H1 (cell line): ENCODE measurements around the gene RABEP2. TPM values are rescaled to one million over a fixed set of nuclear protein-coding genes. Genes with fewer than 3 reads are reported as not detected.

Source experiments
- CTCF ChIA-PET: fragments of 300-600 bp; sonication (Branson Sonifier 250); formaldehyde crosslinking; loops from one replicate; lab custom pipeline; 2021; ENCODE audit not compliant: partially characterized antibody; lab: Charles Lee
- POLR2A ChIA-PET: fragments of 300-600 bp; sonication (Branson Sonifier 250); formaldehyde crosslinking; loops from one replicate; lab custom pipeline; 2021; ENCODE audit warnings: inconsistent platforms; ENCODE audit not compliant: partially characterized antibody; lab: Charles Lee
- DNase-seq, 2 experiments: peaks; one replicate each; pipeline versions ENCODE4 v3.0.0 to v3.0.0-alpha.2; 2010 to 2022; ENCODE audit warnings: low spot score in 2 of 2, low read depth in 1 of 2, mixed read lengths in 1 of 2
- FAIRE-seq: peaks from 2 replicates; lab custom pipeline; 2011; peaks lifted over from hg19 to GRCh38; lab: Jason Lieb, UNC
- H2AFZ ChIP-seq: 2 replicates; pipeline ENCODE4 v1.8.1; 2012; ENCODE audit warnings: low read length, inconsistent platforms
- H2AK5ac ChIP-seq: 2 replicates; pipeline ENCODE4 v1.6.1; 2013; ENCODE audit warnings: low read depth, low read length
- H2BK120ac ChIP-seq: replicated peaks from 2 replicates; pipeline ENCODE3; 2013; ENCODE audit warnings: low read depth, low read length, inconsistent platforms
- H2BK12ac ChIP-seq: 2 replicates; pipeline ENCODE4 v1.6.1; 2013; ENCODE audit warnings: low read depth, low read length
- H2BK15ac ChIP-seq: 2 replicates; pipeline ENCODE4 v1.6.1; 2013; ENCODE audit warnings: low read length
- H2BK20ac ChIP-seq: 2 replicates; pipeline ENCODE4 v1.6.1; 2013; ENCODE audit warnings: low read length
- H2BK5ac ChIP-seq: 2 replicates; pipeline ENCODE4 v1.6.1; 2013; ENCODE audit warnings: low read depth, low read length
- H3K14ac ChIP-seq: 2 replicates; pipeline ENCODE4 v1.6.1; 2013; ENCODE audit warnings: inconsistent platforms; ENCODE audit not compliant: insufficient read length
- H3K18ac ChIP-seq: 2 replicates; pipeline ENCODE4 v1.6.1; 2013; ENCODE audit warnings: low read length; ENCODE audit errors: extremely low read depth
- H3K23ac ChIP-seq: 2 replicates; pipeline ENCODE4 v1.6.1; 2013; ENCODE audit warnings: inconsistent platforms; ENCODE audit not compliant: insufficient read length
- H3K23me2 ChIP-seq: 2 replicates; pipeline ENCODE4 v1.6.1; 2013; ENCODE audit warnings: low read depth, low read length
- H3K27ac ChIP-seq: 2 replicates; pipeline ENCODE4 v1.6.1; 2011; ENCODE audit warnings: low read depth, low read length, inconsistent platforms
- H3K27me3 ChIP-seq, 4 experiments: replicated peaks in 1 of 4; 1 replicate in 1 of 4; 2 replicates in 3 of 4; pipeline versions ENCODE4 v1.6.1 to v1.8.1; 2011 to 2013; ENCODE audit warnings: low read length in 3 of 4, mild to moderate bottlenecking in 3 of 4, inconsistent platforms in 2 of 4, mixed read lengths in 2 of 4, moderate library complexity in 1 of 4; ENCODE audit not compliant: control insufficient read depth in 3 of 4, insufficient read depth in 3 of 4; ENCODE audit errors: extremely low read depth in 1 of 4
- H3K36me3 ChIP-seq, 4 experiments: 2 replicates each; pipeline versions ENCODE4 v1.6.1 to v1.8.1; 2011 to 2013; ENCODE audit warnings: mild to moderate bottlenecking in 4 of 4, low read length in 3 of 4, moderate library complexity in 2 of 4, control low read depth in 1 of 4, inconsistent platforms in 1 of 4; ENCODE audit not compliant: insufficient read depth in 4 of 4, control insufficient read depth in 2 of 4
- H3K4ac ChIP-seq: replicated peaks from 2 replicates; pipeline ENCODE3; 2013; ENCODE audit warnings: low read length, low read depth, mixed read lengths, inconsistent platforms; ENCODE audit not compliant: insufficient read length
- H3K4me1 ChIP-seq, 4 experiments: replicated peaks in 1 of 4; 1 replicate in 1 of 4; 2 replicates in 3 of 4; pipeline versions ENCODE4 v1.6.1 to v1.8.1; 2011 to 2013; ENCODE audit warnings: low read length in 3 of 4, inconsistent platforms in 2 of 4, mixed read lengths in 1 of 4; ENCODE audit not compliant: insufficient read depth in 4 of 4, control insufficient read depth in 3 of 4
- H3K4me2 ChIP-seq, 2 experiments: 2 replicates each; pipeline versions ENCODE4 v1.6.1 to v1.8.1; 2011 to 2013; ENCODE audit warnings: low read depth in 2 of 2, low read length in 2 of 2, control low read depth in 1 of 2, inconsistent platforms in 1 of 2, mild to moderate bottlenecking in 1 of 2; ENCODE audit not compliant: insufficient read depth in 1 of 2
- H3K4me3 ChIP-seq, 4 experiments: fragments of 200-600, 300-600 bp in 1 of 4; sonication (generic), shearing (Covaris generic), sonication (Bioruptor Twin) in 1 of 4; 2 replicates each; pipeline versions ENCODE4 v1.5.1 to v1.8.1; 2011 to 2016; ENCODE audit warnings: low read length in 4 of 4, low read depth in 3 of 4, control low read depth in 2 of 4, inconsistent platforms in 2 of 4, mild to moderate bottlenecking in 2 of 4, mixed read lengths in 1 of 4, moderate library complexity in 1 of 4; ENCODE audit not compliant: insufficient read depth in 2 of 4; ENCODE audit errors: extremely low read depth in 1 of 4
- H3K56ac ChIP-seq: replicated peaks from 2 replicates; pipeline ENCODE3; 2013; ENCODE audit warnings: low read depth, mild to moderate bottlenecking, mixed read lengths, low read length, inconsistent platforms; ENCODE audit not compliant: insufficient read length
- H3K79me1 ChIP-seq: 2 replicates; pipeline ENCODE4 v1.6.1; 2013; ENCODE audit warnings: low read depth, low read length, control low read depth
- H3K79me2 ChIP-seq, 2 experiments: 2 replicates each; pipeline versions ENCODE4 v1.6.1 to v1.8.1; 2012 to 2013; ENCODE audit warnings: low read length in 2 of 2, mild to moderate bottlenecking in 2 of 2, inconsistent platforms in 1 of 2; ENCODE audit not compliant: insufficient read depth in 2 of 2, control insufficient read depth in 1 of 2
- H3K9ac ChIP-seq, 4 experiments: replicated peaks in 1 of 4; 1 replicate in 1 of 4; 2 replicates in 3 of 4; pipeline versions ENCODE4 v1.6.1 to v1.8.1; 2011 to 2013; ENCODE audit warnings: low read depth in 3 of 4, low read length in 3 of 4, control low read depth in 2 of 4, mild to moderate bottlenecking in 2 of 4, moderate library complexity in 2 of 4, inconsistent platforms in 1 of 4; ENCODE audit errors: extremely low read depth in 1 of 4
- H3K9me3 ChIP-seq, 2 experiments: 2 replicates each; pipeline versions ENCODE4 v1.6.1 to v1.8.1; 2012 to 2013; ENCODE audit warnings: mild to moderate bottlenecking in 2 of 2, moderate library complexity in 2 of 2, control low read depth in 1 of 2, inconsistent platforms in 1 of 2, low read depth in 1 of 2, low read length in 1 of 2, mixed read lengths in 1 of 2; ENCODE audit not compliant: insufficient read depth in 2 of 2
- H4K20me1 ChIP-seq, 2 experiments: replicated peaks in 1 of 2; 2 replicates each; pipeline versions ENCODE3 to v1.8.1; 2011 to 2013; ENCODE audit warnings: inconsistent platforms in 2 of 2, low read length in 2 of 2, mild to moderate bottlenecking in 1 of 2; ENCODE audit not compliant: insufficient read depth in 2 of 2, control insufficient read depth in 1 of 2
- H4K5ac ChIP-seq: 2 replicates; pipeline ENCODE4 v1.6.1; 2013; ENCODE audit warnings: low read length, low read depth, mixed read lengths, inconsistent platforms; ENCODE audit not compliant: insufficient read length
- H4K8ac ChIP-seq: 2 replicates; pipeline ENCODE4 v1.8.0; 2013; ENCODE audit warnings: mild to moderate bottlenecking, moderate library complexity, low read length, inconsistent platforms; ENCODE audit not compliant: insufficient read depth; ENCODE audit errors: extremely low read depth
- H4K91ac ChIP-seq: replicated peaks from 2 replicates; pipeline ENCODE3; 2013; ENCODE audit warnings: low read length, mixed read lengths, inconsistent platforms; ENCODE audit not compliant: insufficient read length
- CTBP2 ChIP-seq: IDR thresholded peaks from 2 replicates; pipeline ENCODE4 v1.7.0; 2011; ENCODE audit warnings: borderline replicate concordance, mild to moderate bottlenecking, moderate library complexity, mixed read lengths, low read length; ENCODE audit not compliant: insufficient read depth, insufficient read length
- KDM5A ChIP-seq: fragments of 200-600 bp; IDR thresholded peaks from 2 replicates; pipeline ENCODE4 v1.7.1; 2012; ENCODE audit warnings: mild to moderate bottlenecking, low read length, inconsistent platforms, mixed read lengths
- RXRA ChIP-seq: IDR thresholded peaks from 2 replicates; pipeline ENCODE4 v1.6.1; 2011; ENCODE audit warnings: low read depth, mild to moderate bottlenecking, low read length, moderate library complexity; ENCODE audit not compliant: insufficient read depth
- SAP30 ChIP-seq: fragments of 300-600 bp; sonication (generic); IDR thresholded peaks from 2 replicates; pipeline ENCODE4 v1.7.1; 2012; ENCODE audit warnings: low read length, moderate library complexity, mild to moderate bottlenecking, inconsistent platforms; ENCODE audit not compliant: insufficient read depth, insufficient replicate concordance
- SIN3A ChIP-seq, 2 experiments: IDR thresholded peaks in 1 of 2; conservative IDR thresholded peaks in 1 of 2; 2 replicates each; pipeline ENCODE4 v1.6.1; 2011 to 2012; ENCODE audit warnings: low read length in 2 of 2, improper control_type of control experiment in 1 of 2, low read depth in 1 of 2, mild to moderate bottlenecking in 1 of 2
- TBP ChIP-seq: IDR thresholded peaks from 2 replicates; pipeline ENCODE4 v1.6.1; 2011; ENCODE audit warnings: low read depth, low read length, improper control_type of control experiment
- WGBS, 2 experiments: shearing (Covaris generic) in 1 of 2; methylation state at CpG; one replicate each; pipeline versions ENCODE4 v1.1.6 to v1.1.7; 2013 to 2015; ENCODE audit warnings: low lambda C conversion rate in 2 of 2, mixed read lengths in 2 of 2, inconsistent platforms in 1 of 2, low coverage in 1 of 2, missing lambda C conversion rate in 1 of 2; ENCODE audit not compliant: insufficient replicate concordance in 2 of 2, insufficient coverage in 1 of 2, insufficient read length in 1 of 2; ENCODE audit errors: extremely low coverage in 1 of 2, missing lambda C conversion rate in 1 of 2; 5-methylcytosine and 5-hydroxymethylcytosine counted together
- polyA plus RNA-seq, 7 experiments: library from polyadenylated mRNA; depleted of rRNA in 3 of 7; stranded (reverse) in 5 of 7; unstranded in 2 of 7; fragments of >200 nt in 5 of 7; fragments of 200-250 nt in 2 of 7; gene quantifications; 1 replicate in 5 of 7; 2 replicates in 1 of 7; 4 replicates in 1 of 7; pipeline versions ENCODE4 v1.2.1 to v1.2.3, GENCODE V29; 2011 to 2013; ENCODE audit warnings: missing spikeins in 2 of 7, mixed read lengths in 2 of 7
- total RNA-seq: library from RNA; stranded (reverse); fragmentation: NEBNext Ultra II Directional; extraction: Animal tissue kit (Norgen Biotek cat#: 25700); gene quantifications from 2 replicates; pipeline ENCODE4 v1.2.1, GENCODE V29; 2021
- TF ChIP-seq, protein P1 (sequence below): IDR thresholded peaks from 2 replicates; pipeline ENCODE4 v1.6.1; 2012; ENCODE audit warnings: inconsistent platforms

RABEP2 gene
- total and polyA plus RNA-seq, 2 of the 8 experiments (the other 6 are each of a cell fraction or from before 2014, with no cell fraction given): 10.4 to 14.9 TPM

DNA sequence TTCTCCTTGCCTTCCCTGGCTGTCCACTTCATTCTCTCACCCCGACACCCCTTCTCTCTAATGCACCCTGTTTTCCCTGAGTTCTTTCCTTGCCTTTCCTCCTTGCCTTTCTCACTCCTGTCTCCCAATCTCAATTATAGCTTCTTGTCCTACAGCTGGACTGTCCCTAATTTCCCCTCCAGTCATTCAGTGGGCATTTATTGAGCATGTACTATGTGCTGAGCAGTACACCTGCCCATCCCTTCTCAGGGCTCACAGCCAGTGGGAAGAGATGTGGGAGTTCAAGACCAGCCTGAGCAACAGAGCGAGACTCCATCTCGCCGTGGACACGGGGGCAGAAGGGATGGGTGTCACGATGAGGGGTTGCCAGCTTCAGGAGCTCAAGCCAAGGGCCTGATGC is 41.0 kb downstream of the RABEP2 start:
- Histone ChIP-seq H3K27ac (no peak overlapping the region), H3K36me3 (no peaks in the 10 kb centered on the region), H3K23me2 (peaks cover 13% of the 10 kb centered on the region), H4K20me1 (no peaks in the 10 kb centered on the region), H2BK20ac (peak overlapping the region; percentile 55; the same call in 1 of the 2 replicates), H3K27me3 (peaks cover 0 to 8% (median 7%) of the 10 kb centered on the region in 4 experiments; a peak in 2 of 7 replicates), H4K91ac (no peak overlapping the region), H4K8ac (no peak overlapping the region), H4K5ac (no peak overlapping the region), H3K23ac (no peak overlapping the region), H2BK5ac (peak overlapping the region; percentile 26; the same call in 1 of the 2 replicates), H2BK120ac (no peak overlapping the region), H3K9ac (no peak overlapping the region), H3K9me3 (no peaks in the 10 kb centered on the region), H2AK5ac (peak overlapping the region; percentile 72; the same call in 1 of the 2 replicates), H2AFZ (no peak overlapping the region), H3K4me3 (no peak overlapping the region), H3K4me2 (peak overlapping the region in 1 of 2 experiments; percentile 4; a peak in 1 of 4 replicates), H3K4me1 (peaks cover 0 to 24% (median 19%) of the 10 kb centered on the region in 4 experiments; a peak in 6 of 7 replicates), H2BK12ac (peak overlapping the region; percentile 62), H3K18ac (no peak overlapping the region), H3K79me2 (no peaks in the 10 kb centered on the region), H3K14ac (no peak overlapping the region), H3K79me1 (no peaks in the 10 kb centered on the region), H2BK15ac (peak overlapping the region; percentile 97; the same call in 1 of the 2 replicates), H3K56ac (no peak overlapping the region), H3K4ac (peak overlapping the region; percentile 49)
- no peak for FAIRE-seq
- no peak for DNase-seq
- TF ChIP-seq TBP: no peak
- TF ChIP-seq SAP30: no peak
- TF ChIP-seq RXRA: no peak
- no peak for TF ChIP-seq KDM5A
- no peak for TF ChIP-seq SIN3A (conservative IDR thresholded peaks at IDR 0.05 in 1 of 2, IDR thresholded peaks at IDR 0.05 in 1 of 2; ENCODE audit: low read depth in 1 of 2, low read length in 2 of 2)
- TF ChIP-seq CTBP2: no peak
- TF ChIP-seq, protein P1, sequence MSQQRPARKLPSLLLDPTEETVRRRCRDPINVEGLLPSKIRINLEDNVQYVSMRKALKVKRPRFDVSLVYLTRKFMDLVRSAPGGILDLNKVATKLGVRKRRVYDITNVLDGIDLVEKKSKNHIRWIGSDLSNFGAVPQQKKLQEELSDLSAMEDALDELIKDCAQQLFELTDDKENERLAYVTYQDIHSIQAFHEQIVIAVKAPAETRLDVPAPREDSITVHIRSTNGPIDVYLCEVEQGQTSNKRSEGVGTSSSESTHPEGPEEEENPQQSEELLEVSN: no peak
- POLR2A ChIA-PET: interaction anchor here (0.6 to 2.2 kb wide), 11 partner anchors 9 to 60 kb away, joined by 3 to 12 read pairs (median 3); partner anchors contain the start of gene SH2B1
- CTCF ChIA-PET: interaction anchor here (0.9 to 5.3 kb wide), 4 partner anchors 10 to 93 kb away, joined by 3 to 32 read pairs (median 6); no protein-coding TSS in a partner anchor
- 92% methylated on average over 6 of the region's 6 CpGs; no CpG with 5 or more reads in 1 of the 2 experiments for WGBS, 2 experiments
